GM21447 (cell line): Measurements from ENCODE around the gene TAGLN3.

Experiments
- ATAC-seq: cut with Tn5 transposase; IDR thresholded peaks from one replicate; pipeline ENCODE4 v1.9.1; 2021; ENCODE audit not compliant: unreplicated experiment

Gene TAGLN3

DNA sequence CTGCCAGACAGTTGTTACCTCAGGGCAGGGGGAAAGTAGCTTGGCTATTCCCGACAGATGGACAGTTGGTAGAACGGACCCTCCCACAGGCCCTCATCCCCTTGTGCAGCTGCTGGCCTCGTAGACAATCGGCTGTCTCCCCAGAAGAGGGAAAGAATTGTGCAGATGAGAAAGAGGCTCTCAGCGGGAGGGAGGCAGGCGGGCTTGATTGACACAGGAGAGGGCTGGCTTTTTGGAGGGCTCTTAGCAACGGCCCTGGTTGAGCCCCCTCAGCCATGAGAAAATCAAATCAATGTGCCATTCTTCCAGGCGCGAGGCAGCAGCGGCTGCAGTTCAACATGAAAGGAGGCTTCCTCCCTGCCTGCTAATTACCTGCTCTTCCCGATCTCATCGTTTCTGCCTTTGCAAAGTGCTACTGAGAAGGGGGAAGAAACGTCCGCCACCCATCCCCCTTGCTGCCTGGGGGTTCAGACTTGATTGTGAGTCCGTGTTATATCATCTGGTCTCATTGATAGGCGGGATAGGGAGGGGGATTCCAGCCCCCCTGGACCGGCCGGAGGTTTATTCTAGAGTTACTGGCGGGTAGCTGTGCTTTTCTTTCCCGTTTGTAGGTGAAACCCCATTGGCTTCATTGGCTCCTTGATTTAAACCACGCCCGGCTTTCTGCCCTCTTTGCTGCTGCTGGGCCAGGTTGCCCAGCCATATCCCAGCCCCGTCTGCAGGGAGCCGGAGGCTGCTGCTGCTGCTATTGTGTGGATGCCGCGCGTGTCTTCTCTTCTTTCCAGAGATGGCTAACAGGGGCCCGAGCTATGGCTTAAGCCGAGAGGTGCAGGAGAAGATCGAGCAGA, at the start of gene TAGLN3:
TSS of gene TAGLN3 (plus strand) at position 287 of the 848 bp plus-strand sequence. CDS start at position 788, 501 bp downstream.
- ATAC-seq, result no peak

DNA sequence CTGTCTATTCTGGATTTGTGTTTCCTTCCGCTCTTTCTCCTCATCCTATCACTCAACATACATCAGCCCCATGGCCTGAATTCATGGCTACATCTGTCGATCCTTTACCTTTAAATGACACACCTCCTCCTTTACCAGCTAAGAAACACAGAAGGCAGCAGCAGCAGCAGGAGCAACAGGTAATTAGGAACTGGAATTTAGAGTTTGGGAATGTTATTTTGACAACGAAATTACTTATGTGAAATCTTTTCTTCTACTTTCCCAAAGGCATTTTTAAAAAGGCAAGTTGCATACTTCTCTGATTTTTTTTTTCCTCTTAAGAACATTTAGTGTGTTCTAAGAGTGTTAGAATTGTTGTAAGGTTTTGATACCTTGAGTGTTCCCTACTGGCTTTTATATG, 49.0 kb upstream of the TAGLN3 start:
- no peak for ATAC-seq

DNA sequence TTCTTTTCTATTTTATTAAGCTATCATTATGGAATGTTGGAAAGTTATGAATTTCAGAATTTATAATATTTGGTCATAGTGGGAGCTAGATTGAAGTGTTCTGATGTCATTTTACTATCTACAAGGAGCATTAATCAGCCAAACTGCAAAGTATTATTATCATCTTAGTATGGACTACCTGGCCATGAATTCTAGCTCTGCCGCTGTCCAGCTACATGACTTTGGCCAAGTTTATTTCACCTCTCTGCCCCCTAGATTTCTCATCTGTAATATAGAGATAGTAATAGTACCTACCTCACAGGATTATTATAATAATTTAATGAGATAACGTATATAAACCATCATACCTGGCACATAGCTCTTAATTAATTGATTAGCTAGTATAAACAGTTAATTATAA, 47.7 kb upstream of the TAGLN3 start:
- no peak for ATAC-seq

DNA sequence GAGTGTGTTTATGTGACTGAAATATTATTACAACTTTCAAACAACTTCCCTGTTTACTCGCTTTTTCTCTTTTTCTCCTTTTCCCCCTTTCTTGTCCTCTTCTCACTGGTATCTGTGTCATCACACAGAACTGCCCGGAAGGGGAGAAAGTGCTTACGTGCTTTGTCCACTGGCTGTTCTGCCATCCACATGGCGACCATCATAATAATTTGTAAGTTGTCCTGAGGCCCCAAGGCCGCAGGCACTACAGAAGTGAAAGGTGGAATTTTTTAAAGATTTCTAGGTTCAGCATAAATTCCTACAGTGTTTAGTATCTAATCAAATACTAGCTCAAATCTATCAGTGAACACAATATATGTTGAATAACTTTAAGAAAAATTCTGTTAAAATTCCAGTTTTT, 46.6 kb upstream of the TAGLN3 start:
- no peak for ATAC-seq

DNA sequence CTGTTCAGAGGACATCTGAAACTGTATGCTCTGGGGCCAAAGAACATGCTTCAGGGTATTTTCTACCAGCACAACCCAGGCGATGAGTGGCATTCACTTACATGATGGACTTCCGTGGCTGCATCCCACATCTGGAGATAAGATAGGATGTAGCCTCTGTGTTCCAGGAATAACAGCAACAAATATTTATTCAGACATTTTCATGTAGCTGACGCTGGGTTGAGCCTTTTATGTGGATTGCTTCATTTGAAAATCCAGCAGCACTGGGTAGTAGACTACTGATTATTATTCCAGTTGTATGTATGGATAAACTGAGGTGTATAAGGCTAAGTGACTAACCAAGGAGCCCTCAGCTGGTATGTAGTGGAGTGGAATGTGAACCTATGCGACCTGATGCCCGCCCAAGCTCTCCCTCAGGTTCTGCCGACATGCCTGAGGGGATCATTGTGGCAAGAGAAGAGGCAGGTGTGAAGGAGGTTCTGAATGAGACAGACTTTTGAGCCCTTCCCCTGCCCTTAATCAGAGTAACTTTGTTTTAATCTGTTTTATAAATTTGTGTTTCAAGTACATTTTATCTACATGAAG, 45.8 kb upstream of the TAGLN3 start:
- no peak for ATAC-seq

DNA sequence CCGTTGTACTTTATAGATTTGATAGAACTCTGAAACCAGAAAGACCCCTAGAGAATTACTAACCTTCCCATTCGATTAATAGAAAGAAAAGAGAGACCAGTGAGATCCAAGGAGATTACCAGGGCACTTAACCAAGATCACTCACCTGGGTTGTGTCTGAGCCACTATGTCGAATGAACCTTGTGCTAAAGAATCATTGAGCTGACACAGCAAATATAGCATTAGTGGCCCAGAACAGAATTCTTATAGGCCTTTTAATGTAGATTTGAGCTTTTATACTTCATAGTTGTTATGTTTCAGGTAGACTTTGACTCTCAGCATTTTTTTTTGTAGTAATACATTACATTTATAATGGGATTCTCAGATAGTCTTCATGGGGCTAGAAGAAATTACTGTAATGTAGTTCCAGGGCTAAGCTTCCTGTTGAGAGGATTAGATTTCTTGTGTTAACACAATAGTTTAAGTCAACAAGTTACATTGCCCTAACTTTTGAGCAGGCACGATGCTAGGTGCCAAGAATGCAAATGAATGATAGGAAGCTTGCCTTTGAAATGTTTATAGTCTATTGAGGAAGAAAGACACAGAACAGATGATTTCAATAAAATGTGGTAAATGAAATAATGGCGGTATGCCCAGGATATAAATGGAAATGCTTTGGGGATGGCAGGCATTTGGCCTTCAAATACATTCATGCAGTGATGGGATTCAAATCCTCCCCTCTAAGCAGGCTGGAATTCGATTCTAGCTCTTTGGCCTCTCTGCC, 44.3 kb upstream of the TAGLN3 start:
- ATAC-seq, result no peak

DNA sequence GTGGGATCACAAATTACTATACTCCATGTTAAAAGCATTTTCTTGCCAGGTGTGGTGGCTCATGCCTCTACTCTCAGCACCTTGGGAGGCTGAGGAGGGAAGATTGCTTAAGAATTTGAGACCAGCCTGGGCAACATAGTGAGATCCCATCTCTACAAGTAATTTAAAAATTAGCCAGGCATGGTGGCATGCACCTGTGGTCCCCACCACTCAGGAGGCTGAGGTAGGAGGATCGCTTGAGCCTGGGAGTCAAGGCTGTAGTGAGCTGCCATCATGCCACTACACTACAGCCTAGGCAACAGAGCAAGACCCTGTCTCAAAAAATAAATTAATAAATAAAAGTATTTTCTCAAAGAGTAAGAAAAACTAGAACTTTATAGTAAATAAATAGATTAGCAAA, 42.8 kb upstream of the TAGLN3 start:
- no peak for ATAC-seq

DNA sequence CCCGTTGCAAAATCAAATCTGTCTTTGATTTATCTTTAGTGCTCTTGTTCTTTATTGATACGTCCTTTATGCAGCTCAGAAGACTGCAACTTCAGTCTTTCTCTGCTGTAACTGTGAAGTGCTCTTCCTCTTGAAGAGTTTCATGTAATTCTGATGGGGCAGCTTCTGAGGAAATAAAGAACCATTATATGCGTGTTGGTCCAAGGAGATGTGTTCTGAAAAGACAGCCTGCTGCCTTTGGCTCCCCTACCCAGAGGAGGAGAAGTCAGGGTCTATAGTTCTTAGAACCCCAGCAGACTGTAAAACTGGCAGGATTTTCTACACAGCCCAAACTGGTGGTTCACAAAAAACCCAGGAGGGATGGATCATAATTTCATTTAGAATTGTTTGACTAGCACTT, 42.3 kb upstream of the TAGLN3 start:
- ATAC-seq, result no peak

DNA sequence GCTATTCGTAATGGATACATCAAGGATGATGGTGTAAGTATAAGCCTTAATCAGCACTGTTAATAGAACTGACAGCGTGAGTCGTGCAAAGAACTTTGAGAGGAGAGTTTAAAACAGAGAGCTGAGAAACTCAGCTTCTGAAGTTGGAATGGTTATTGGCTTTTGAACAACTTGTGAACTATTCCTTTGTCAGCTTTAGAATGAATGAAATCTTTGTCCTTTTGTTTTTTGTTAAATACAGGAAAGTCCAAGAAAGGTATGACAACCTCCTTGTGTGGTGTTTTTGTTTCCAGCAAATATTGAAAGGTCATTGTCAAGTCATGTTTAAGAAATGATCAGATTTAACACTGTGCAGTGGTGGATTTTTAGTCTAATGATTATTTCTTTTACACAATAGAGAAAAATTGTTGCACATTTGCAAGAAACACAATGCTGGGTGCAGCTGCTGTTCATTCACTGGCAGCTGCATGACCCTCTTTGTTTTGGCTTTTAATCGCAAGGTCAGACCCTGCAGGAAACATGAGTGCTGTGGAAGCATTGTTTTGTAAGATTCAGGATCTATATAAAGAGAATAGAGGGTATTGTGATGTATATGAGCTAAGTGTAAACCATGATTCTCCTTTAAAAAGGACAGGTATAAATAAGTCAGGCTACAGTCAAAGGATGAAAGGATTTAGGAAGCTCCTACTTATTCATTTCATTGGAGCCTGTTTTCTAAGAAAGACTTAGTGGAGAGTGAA, 41.6 kb upstream of the TAGLN3 start:
- no peak for ATAC-seq

DNA sequence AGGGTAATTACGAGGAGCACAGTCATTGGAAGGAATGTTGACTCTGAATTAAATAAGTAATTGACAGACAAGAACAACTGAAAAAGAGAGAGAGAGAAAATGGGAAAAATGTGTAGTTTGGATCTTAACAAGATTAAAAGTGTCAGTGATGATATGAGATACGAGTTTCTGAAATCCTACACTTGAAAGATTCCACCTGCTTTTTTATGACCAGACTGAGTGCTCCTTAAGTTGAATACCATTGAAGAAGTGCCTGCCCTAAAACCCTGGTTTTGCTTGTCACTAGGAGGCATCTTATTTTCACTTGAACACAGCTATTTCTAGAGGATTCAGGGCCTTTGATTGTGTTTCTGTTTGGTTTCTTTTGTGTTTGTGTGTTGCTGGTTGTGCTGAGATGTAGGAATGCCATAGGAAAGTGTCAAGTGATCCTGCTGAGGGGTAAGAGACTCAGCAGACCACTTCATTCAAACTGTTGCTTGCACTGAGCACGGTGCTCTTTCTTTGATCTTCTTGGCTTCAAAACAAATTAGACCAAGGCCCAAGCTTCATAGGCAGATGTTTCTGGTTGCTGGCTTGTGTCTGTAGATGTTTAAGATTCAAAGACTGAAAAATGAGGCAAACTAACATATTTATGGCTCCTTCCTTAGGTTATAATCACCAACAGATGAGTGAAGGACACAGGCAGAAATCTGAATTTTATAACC, 37.1 kb upstream of the TAGLN3 start:
- no peak for ATAC-seq

DNA sequence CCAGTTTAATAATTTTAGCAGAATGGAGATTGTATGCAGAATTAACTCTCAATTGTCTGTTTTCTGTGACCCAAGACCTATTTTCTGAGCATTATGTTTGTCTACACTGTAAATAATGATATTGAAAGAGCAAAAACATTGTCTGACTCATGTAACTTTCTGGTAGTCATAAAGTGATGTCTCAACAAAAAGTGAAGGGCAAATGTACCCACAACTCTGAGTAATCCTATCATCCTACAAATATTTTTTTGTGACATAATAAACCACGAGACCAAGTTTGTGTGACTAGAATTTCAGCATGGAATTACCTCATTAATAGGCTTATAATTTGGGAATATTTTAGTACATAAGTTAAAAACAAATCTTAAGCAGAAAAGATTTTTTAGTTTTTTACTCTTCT, 35.3 kb upstream of the TAGLN3 start:
- no peak for ATAC-seq

DNA sequence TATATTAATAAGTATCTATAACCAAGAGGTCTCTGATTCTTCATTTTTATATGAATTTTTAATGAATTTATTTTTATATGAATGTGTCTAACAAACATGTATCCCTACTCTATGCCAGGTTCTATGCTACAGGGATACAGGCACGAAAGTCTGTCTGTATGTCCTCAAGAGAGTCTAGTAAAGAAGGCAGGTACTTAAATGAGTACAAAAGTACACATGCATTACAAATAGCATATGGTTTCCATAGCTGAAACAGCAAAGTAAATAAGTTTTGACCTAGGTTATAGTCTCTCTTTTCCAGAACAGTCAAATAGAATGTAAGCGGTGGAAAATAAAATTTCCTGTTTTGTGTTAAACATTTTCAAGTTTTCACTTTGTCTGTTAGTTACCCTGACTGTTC, 33.2 kb upstream of the TAGLN3 start:
- no peak for ATAC-seq

DNA sequence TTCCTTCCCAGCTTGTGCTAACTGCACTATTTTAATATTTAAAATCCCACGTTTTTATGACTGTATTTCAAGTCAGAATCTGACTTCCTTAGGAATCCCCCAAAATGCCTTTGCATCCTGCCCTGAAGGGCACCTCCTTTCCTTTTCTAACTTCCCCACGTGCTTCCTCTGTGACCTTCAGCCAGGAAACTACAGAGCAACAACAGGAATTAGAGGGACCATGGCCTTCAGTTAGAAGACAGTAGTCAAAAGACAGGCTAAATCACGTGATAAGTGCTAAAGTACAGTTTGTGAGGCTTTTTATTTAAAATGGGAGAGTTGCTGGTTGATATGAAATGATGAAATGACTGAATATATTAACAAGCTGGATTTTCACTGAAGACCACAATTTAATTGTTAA, 31.7 kb upstream of the TAGLN3 start:
- ATAC-seq, result no peak

DNA sequence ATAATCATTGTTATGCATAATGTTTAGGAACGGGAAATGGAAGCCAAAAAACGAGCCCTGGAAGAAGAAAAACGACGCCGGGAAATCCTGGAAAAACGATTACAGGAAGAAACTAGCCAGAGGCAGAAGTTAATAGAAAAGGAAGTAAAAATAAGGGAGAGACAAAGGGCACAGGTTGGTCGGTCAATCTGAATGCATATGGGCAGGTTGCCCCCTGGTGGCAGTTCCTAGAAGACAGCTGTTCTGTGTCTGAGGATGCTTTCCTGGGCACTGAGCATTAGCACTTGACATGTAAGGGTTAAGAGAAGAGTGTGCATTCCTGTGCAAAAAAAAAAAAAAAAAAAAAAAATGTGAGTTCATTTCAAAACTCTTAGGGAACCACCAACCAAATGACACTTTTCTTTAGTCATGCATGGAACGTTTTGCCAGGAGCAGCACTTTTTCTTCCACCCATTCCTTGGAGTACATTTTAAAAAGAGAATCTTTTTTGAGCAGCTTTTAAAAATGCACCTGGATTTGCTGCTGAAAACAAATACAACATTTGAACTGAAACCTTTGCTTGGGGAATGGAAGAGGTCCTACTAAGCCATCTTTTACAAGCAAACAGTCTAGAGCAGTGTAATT, 31.0 kb upstream of the TAGLN3 start:
- peak; percentile 94 for ATAC-seq

DNA sequence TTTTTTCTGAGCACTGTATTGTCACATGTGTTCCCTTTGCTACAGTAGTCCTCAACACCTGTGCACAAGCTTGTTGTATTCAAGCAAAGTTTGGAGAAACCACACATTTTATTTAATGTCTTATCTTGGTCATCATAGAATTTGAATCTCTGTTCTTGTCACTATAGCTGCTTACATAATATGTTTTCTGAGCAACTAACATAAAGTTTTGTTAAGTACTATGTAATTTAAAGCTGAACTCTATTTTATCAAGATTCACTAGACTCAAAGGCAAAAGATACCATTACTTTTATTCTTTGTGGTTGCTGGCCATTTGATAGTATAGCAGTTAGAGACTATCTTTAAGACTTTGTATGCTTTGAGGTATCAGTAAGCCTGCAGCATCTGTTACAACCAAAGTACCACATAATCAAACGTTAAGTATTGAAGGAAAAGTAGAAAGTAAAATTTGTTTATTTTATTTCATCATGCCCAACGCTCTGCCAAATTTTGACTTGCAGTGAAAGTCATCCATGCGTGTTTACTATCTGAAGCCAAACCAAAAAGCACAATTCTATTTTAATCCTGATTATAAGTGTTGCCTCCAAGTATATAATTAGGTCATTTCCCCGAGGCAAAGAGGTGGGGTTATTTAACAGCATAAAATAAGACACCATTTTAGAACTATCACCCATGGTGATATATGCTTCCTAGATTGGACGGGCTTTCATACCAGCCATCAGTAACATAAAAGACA, 30.2 kb upstream of the TAGLN3 start:
- no peak for ATAC-seq

DNA sequence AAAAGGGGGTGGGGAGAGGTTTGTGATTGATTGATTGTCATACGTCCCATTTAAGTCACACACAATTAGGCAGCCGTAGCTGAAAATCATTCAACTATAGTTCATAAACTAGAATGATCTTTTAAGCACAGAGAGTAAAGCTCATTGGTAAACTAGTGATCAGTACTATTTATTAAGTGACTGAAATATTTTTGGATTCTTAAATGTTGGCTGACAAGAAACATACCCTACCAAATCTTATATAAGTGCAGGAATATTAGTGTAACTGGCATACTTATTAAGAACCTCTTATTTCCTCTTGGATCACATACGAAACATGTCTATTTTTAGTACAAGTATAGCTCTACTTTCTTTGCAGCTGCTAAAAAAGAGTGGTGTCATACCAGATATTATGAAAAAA, 28.3 kb upstream of the TAGLN3 start:
- ATAC-seq, result no peak

DNA sequence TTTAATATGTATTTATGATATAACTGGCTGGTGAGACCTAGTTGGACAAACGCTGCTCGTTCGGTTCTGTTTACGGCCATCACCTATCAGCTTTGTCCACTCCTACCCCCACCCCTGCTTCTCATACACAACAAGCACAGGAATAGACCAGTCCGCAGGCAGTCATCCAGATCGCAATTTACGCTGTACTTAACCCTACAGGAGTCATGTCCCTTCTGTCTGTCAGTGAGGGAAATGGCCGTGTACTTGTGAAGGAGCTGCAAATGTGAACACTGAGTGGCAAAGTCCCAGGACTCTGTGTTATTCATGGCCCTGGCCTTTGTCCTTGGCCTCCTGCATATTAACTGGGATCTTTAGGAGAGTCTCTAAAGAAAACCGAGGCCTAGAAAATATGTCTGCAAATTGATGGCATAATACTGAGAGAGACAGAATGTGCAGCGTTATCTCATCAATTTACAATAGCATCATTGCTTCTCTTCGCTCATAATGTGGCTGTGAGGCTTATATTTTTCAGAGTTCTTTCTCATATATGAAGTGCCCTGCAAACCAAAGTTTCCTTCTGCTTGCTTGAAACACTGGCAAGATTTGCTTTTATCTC, 27.1 kb upstream of the TAGLN3 start:
- ATAC-seq, result no peak

DNA sequence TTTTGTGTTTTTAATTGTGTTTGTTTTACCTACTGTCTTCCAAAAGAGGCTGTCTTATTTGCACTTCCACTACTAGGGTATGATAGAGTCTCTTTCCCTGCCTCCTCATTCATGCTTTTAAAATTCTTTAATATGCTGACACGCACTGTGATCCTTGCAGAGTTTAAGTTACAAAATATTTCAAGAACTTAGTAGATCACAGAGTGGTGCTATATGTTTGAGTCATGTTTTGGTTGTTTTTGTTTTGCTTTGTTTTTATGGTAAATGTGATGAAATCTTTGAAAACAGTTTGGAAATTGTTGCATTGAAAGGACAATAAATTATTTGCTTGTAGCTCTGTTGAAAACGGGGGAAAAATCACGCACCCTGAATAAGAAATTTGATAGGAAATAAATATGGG, 25.8 kb upstream of the TAGLN3 start:
- no peak for ATAC-seq

DNA sequence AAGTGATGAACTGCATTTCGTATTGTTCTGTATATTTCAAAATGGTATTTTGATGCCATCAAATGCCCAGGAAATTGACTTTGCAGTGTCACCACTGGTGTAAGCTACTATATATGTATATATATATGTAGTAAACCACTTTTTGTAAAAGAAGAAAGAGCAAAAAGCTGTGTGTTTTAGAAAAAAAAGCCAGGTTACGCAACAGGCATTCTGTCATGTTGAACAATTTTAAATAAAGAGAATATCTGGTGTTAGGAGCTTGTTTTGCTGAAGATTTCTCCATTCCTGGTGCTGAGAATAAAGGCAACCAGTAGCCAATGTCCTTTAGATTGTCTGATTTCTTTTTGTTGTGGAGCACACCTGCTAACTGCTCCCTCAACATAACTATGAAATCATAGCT, 23.6 kb upstream of the TAGLN3 start:
- ATAC-seq, result no peak
